Stimulated activated CD4-positive, alpha-beta T cell treated with anti-CD3 and anti-CD28 coated beads, Interleukin-12 subunit alpha, Interleukin-12 subunit beta, amount 100 ng/mL, for 24 hours (primary cell): Measurements from ENCODE around the gene ITGA5.

Source experiments
- DNase-seq, 2 experiments: peaks; one replicate each; pipeline ENCODE4 v3.0.0-alpha.2; 2020; ENCODE audit warnings: low read depth in 2 of 2

The ITGA5 gene

GRCh38 chr12:54419088-54419887 is at the start of gene ITGA5:
Gene ITGA5 (minus strand): TSS chr12:54419266. CDS start chr12:54419198, 68 bp downstream.
- no peak for DNase-seq

GRCh38 chr12:54465857-54466523 is 46.9 kb upstream of the ITGA5 start:
- no peak for DNase-seq

- no peak for DNase-seq
Measured at GRCh38 chr12:54463484-54463883, 44.4 kb upstream of the ITGA5 start.

- DNase-seq, result no peak
Measured at GRCh38 chr12:54463034-54463433, 44.0 kb upstream of the ITGA5 start.

GRCh38 chr12:54460317-54460923 is 41.4 kb upstream of the ITGA5 start:
- no peak for DNase-seq

GRCh38 chr12:54459355-54459754 is 40.3 kb upstream of the ITGA5 start:
- DNase-seq, result no peak

GRCh38 chr12:54455760-54456469 is 36.8 kb upstream of the ITGA5 start:
- no peak for DNase-seq

- DNase-seq, result no peak
Measured at GRCh38 chr12:54452628-54453027, 33.6 kb upstream of the ITGA5 start.

GRCh38 chr12:54448344-54448743 is 29.3 kb upstream of the ITGA5 start:
- DNase-seq, result no peak

- DNase-seq, result no peak
Measured at GRCh38 chr12:54447917-54448316, 28.9 kb upstream of the ITGA5 start.

GRCh38 chr12:54444206-54444605 is 25.1 kb upstream of the ITGA5 start:
- no peak for DNase-seq

- no peak for DNase-seq
Measured at GRCh38 chr12:54443446-54443845, 24.4 kb upstream of the ITGA5 start.

GRCh38 chr12:54442961-54443360 is 23.9 kb upstream of the ITGA5 start:
- DNase-seq, result no peak

GRCh38 chr12:54442099-54442498 is 23.0 kb upstream of the ITGA5 start:
- DNase-seq, result no peak

GRCh38 chr12:54439521-54440255 is 20.6 kb upstream of the ITGA5 start:
- no peak for DNase-seq

GRCh38 chr12:54439096-54439495 is 20.0 kb upstream of the ITGA5 start:
- DNase-seq, result no peak

- no peak for DNase-seq
Measured at GRCh38 chr12:54438517-54438916, 19.5 kb upstream of the ITGA5 start.

- no peak for DNase-seq
Measured at GRCh38 chr12:54437697-54438096, 18.6 kb upstream of the ITGA5 start.

GRCh38 chr12:54437243-54437642 is 18.2 kb upstream of the ITGA5 start:
- no peak for DNase-seq

- no peak for DNase-seq
Measured at GRCh38 chr12:54432815-54433164, 13.7 kb upstream of the ITGA5 start.

GRCh38 chr12:54431911-54432814 is 13.1 kb upstream of the ITGA5 start:
- DNase-seq, result no peak
